Neural cell (in vitro differentiated cells): ENCODE data around the gene ZNF841. TPM values are rescaled to one million over a fixed set of nuclear protein-coding genes. Genes with fewer than 3 reads are reported as not detected.
"Not testable (repeated sequence)": the region's sequence is repeated elsewhere in the genome, so short reads cannot be mapped to it uniquely, and the experiment has no call there.

Source experiments
- H2AFZ ChIP-seq: fragments of 200-600, 300-800 bp; sonication (generic), shearing (Covaris generic); 2 replicates; pipeline ENCODE4 v1.6.0; 2014; ENCODE audit warnings: low read depth, mild to moderate bottlenecking, antibody characterized with exemption, low read length, moderate library complexity
- H3F3A ChIP-seq: fragments of 200-600 bp; shearing (Covaris generic); 2 replicates; pipeline ENCODE4 v1.6.1; 2016; ENCODE audit warnings: mild to moderate bottlenecking, moderate library complexity, mixed read lengths, antibody characterized with exemption, low read length; ENCODE audit not compliant: insufficient read depth, poor library complexity, severe bottlenecking
- H3K27ac ChIP-seq: fragments of 200-600, 300-800 bp; sonication (generic), shearing (Covaris generic); 2 replicates; pipeline ENCODE4 v1.5.1; 2014; ENCODE audit warnings: mild to moderate bottlenecking, low read length, moderate library complexity
- H3K27me3 ChIP-seq: fragments of 300-800, 200-600 bp; sonication (generic), shearing (Covaris generic); 2 replicates; pipeline ENCODE4 v1.6.0; 2014; ENCODE audit warnings: mild to moderate bottlenecking, low read depth, low read length, moderate library complexity; ENCODE audit not compliant: insufficient read depth
- H3K36me3 ChIP-seq: fragments of 300-800, 200-600 bp; sonication (generic), shearing (Covaris generic); 2 replicates; pipeline ENCODE4 v1.5.1; 2014; ENCODE audit warnings: mild to moderate bottlenecking, antibody characterized with exemption, low read length, moderate library complexity; ENCODE audit not compliant: insufficient read depth
- H3K4me2 ChIP-seq: fragments of 300-800, 200-600 bp; sonication (generic), shearing (Covaris generic); 2 replicates; pipeline ENCODE4 v1.6.0; 2014; ENCODE audit warnings: mild to moderate bottlenecking, low read length
- H3K4me3 ChIP-seq: fragments of 300-800, 200-600 bp; sonication (generic), shearing (Covaris generic); 2 replicates; pipeline ENCODE4 v1.5.1; 2014; ENCODE audit warnings: mild to moderate bottlenecking, low read length, moderate library complexity
- H3K79me2 ChIP-seq: fragments of 200-600 bp; shearing (Covaris generic); replicated peaks from 2 replicates; pipeline ENCODE4 v1.6.0; 2014; ENCODE audit warnings: mild to moderate bottlenecking, low read length, moderate library complexity; ENCODE audit not compliant: insufficient read depth
- H3K9ac ChIP-seq: fragments of 300-800, 200-600 bp; sonication (generic), shearing (Covaris generic); 2 replicates; pipeline ENCODE4 v1.6.1; 2016; ENCODE audit warnings: mild to moderate bottlenecking, low read length, mixed read lengths
- H3K9me2 ChIP-seq: fragments of 200-600 bp; shearing (Covaris generic); 2 replicates; pipeline ENCODE4 v1.6.1; 2016; ENCODE audit warnings: mild to moderate bottlenecking, low read length, mixed read lengths; ENCODE audit not compliant: insufficient read depth
- H3K9me3 ChIP-seq: fragments of 200-600, 300-800 bp; sonication (generic), shearing (Covaris generic); 2 replicates; pipeline ENCODE4 v1.6.1; 2016; ENCODE audit warnings: mild to moderate bottlenecking, mixed run types, low read length, moderate library complexity, mixed read lengths
- H4K20me1 ChIP-seq: fragments of 200-600 bp; shearing (Covaris generic); 2 replicates; pipeline ENCODE4 v1.6.1; 2016; ENCODE audit warnings: mild to moderate bottlenecking, mixed run types; ENCODE audit not compliant: insufficient read depth
- CTCF ChIP-seq: fragments of 450-650 bp; IDR thresholded peaks from 2 replicates; pipeline ENCODE4 v1.5.1; 2014; ENCODE audit warnings: antibody characterized with exemption, mild to moderate bottlenecking, moderate library complexity; ENCODE audit not compliant: poor library complexity, severe bottlenecking
- EP300 ChIP-seq: fragments of 450-650 bp; conservative IDR thresholded peaks from 2 replicates; pipeline ENCODE4 v1.6.1; 2014; ENCODE audit warnings: antibody characterized with exemption, mild to moderate bottlenecking, moderate library complexity; ENCODE audit not compliant: poor library complexity, severe bottlenecking
- EZH2 ChIP-seq: fragments of 200-600, 300-800 bp; shearing (Covaris generic), sonication (generic); IDR thresholded peaks from 2 replicates; pipeline ENCODE4 v1.6.1; 2014; ENCODE audit warnings: antibody characterized with exemption, low read length, borderline replicate concordance, mild to moderate bottlenecking; ENCODE audit not compliant: insufficient read depth, poor library complexity, severe bottlenecking
- MXI1 ChIP-seq: fragments of 450-650 bp; conservative IDR thresholded peaks from 2 replicates; pipeline ENCODE4 v1.6.1; 2014; ENCODE audit warnings: antibody characterized with exemption, mild to moderate bottlenecking; ENCODE audit not compliant: poor library complexity, severe bottlenecking
- POLR2AphosphoS5 ChIP-seq: IDR thresholded peaks from 2 replicates; pipeline ENCODE4 v1.6.1; 2012
- RAD21 ChIP-seq: fragments of 450-650 bp; conservative IDR thresholded peaks from 2 replicates; pipeline ENCODE4 v1.6.1; 2014; ENCODE audit warnings: antibody characterized with exemption, mild to moderate bottlenecking, moderate library complexity
- REST ChIP-seq: IDR thresholded peaks from 2 replicates; pipeline ENCODE4 v1.6.1; 2012; ENCODE audit warnings: borderline replicate concordance
- SMC3 ChIP-seq: fragments of 450-650 bp; conservative IDR thresholded peaks from 2 replicates; pipeline ENCODE4 v1.6.1; 2014; ENCODE audit warnings: antibody characterized with exemption, mild to moderate bottlenecking, moderate library complexity; ENCODE audit not compliant: poor library complexity
- TAF1 ChIP-seq: IDR thresholded peaks from 2 replicates; pipeline ENCODE4 v1.6.1; 2012; ENCODE audit warnings: low read depth
- polyA plus RNA-seq: library from polyadenylated mRNA; depleted of rRNA; stranded (reverse); fragments of >200 nt; gene quantifications from 2 replicates; pipeline ENCODE4 v1.2.3, GENCODE V29; 2014

ZNF841 gene
- polyA plus RNA-seq, 1 donor from 2014 or later = 27.5 TPM

- no peaks in the 10 kb centered on the region for H3K9me3 ChIP-seq
- no peaks in the 10 kb centered on the region for H3K27me3 ChIP-seq
Measured at GRCh38 chr19:52099497-52100138, 4.1 kb upstream of the ZNF841 start.

GRCh38 chr19:52096416-52096815, 851 bp upstream of the ZNF841 start:
- not testable (repeated sequence) for H3K9ac ChIP-seq, H3K27me3 ChIP-seq, H3F3A ChIP-seq, H3K36me3 ChIP-seq, H3K4me2 ChIP-seq, H4K20me1 ChIP-seq, H3K9me3 ChIP-seq, H3K9me2 ChIP-seq, H3K27ac ChIP-seq, H2AFZ ChIP-seq
- H3K4me3 ChIP-seq = peak overlapping the region; percentile 86
- peaks cover 24% of the 10 kb centered on the region for H3K79me2 ChIP-seq

More at GRCh38 chr19:52099497-52100138, 4.1 kb upstream of the ZNF841 start:
- no peak for TF ChIP-seq TAF1
- TF ChIP-seq RAD21 = no peak
- no peak for TF ChIP-seq MXI1
- no peak for TF ChIP-seq SMC3
- TF ChIP-seq REST = no peak
- TF ChIP-seq CTCF = no peak
- TF ChIP-seq EP300 = no peak
- no peak for TF ChIP-seq EZH2
- no peak for TF ChIP-seq POLR2AphosphoS5
- Histone ChIP-seq H3F3A (peaks cover 5% of the 10 kb centered on the region), H4K20me1 (no peaks in the 10 kb centered on the region), H3K27ac (no peak overlapping the region), H3K9ac (no peak overlapping the region), H3K9me2 (no peaks in the 10 kb centered on the region), H3K4me2 (no peak overlapping the region), H3K79me2 (no peaks in the 10 kb centered on the region), H2AFZ (no peak overlapping the region), H3K4me3 (no peak overlapping the region), H3K36me3 (no peaks in the 10 kb centered on the region)
